GM12892 (cell line): Measurements from ENCODE around the gene NTN1.

Experiments
- DNase-seq: peaks from one replicate; pipeline ENCODE4 v3.0.0; 2011; ENCODE audit not compliant: insufficient read length
- FAIRE-seq: peaks from 2 replicates; lab custom pipeline; 2011; peaks lifted over from hg19 to GRCh38; lab: Jason Lieb, UNC
- POLR2A ChIP-seq: IDR thresholded peaks from 2 replicates; pipeline ENCODE4 v1.6.1; 2011; ENCODE audit warnings: low read depth, low read length, control low read depth
- POLR2AphosphoS5 ChIP-seq: IDR thresholded peaks from 2 replicates; pipeline ENCODE4 v1.6.1; 2011; ENCODE audit warnings: low read depth, low read length, control low read depth
- TAF1 ChIP-seq: IDR thresholded peaks from 2 replicates; pipeline ENCODE4 v1.6.1; 2011; ENCODE audit warnings: low read depth, mild to moderate bottlenecking, control low read depth, low read length, borderline replicate concordance

NTN1 gene

GRCh38 chr17:9121186-9121820 lies 100.0 kb downstream of the NTN1 start:
- DNase-seq (no peak), FAIRE-seq (no peak)
- TF ChIP-seq POLR2AphosphoS5 (no peak), TAF1 (no peak), POLR2A (no peak)

- FAIRE-seq (no peak), DNase-seq (no peak)
- TF ChIP-seq POLR2A = no peak
- TF ChIP-seq TAF1 = no peak
These were observed 102.6 kb downstream of the NTN1 start for GRCh38 chr17:9123594-9124553.

GRCh38 chr17:9124554-9124935 lies 103.2 kb downstream of the NTN1 start:
- FAIRE-seq = no peak

GRCh38 chr17:9125722-9126121 lies 104.4 kb downstream of the NTN1 start:
- FAIRE-seq (no peak), DNase-seq (no peak)
- TF ChIP-seq TAF1 (no peak), POLR2AphosphoS5 (no peak)

More at GRCh38 chr17:9124554-9124935, 103.2 kb downstream of the NTN1 start:
- TF ChIP-seq TAF1 (no peak), POLR2AphosphoS5 (no peak), POLR2A (no peak)
- DNase-seq = no peak

- FAIRE-seq = no peak
- DNase-seq = no peak
- TF ChIP-seq TAF1 (no peak), POLR2A (no peak), POLR2AphosphoS5 (no peak)
These were observed 106.0 kb downstream of the NTN1 start for GRCh38 chr17:9127340-9127739.

- no peak for DNase-seq
- FAIRE-seq = no peak
- TF ChIP-seq POLR2A (no peak), TAF1 (no peak), POLR2AphosphoS5 (no peak)
These were observed 110.1 kb downstream of the NTN1 start for GRCh38 chr17:9131371-9131770.

GRCh38 chr17:9132291-9132690 lies 111.0 kb downstream of the NTN1 start:
- FAIRE-seq = no peak
- DNase-seq = no peak
- TF ChIP-seq TAF1 = no peak

- FAIRE-seq (no peak), DNase-seq (no peak)
- no peak for TF ChIP-seq POLR2A
- TF ChIP-seq POLR2AphosphoS5 = no peak
- no peak for TF ChIP-seq TAF1
These were observed 111.8 kb downstream of the NTN1 start for GRCh38 chr17:9132944-9133610.

- DNase-seq = no peak
- no peak for TF ChIP-seq POLR2AphosphoS5
- no peak for TF ChIP-seq POLR2A
- TF ChIP-seq TAF1 = no peak
- FAIRE-seq = no peak
These were observed 116.9 kb downstream of the NTN1 start for GRCh38 chr17:9138161-9138717.

- no peak for TF ChIP-seq POLR2AphosphoS5
- DNase-seq = no peak
- FAIRE-seq = no peak
These were observed 118.4 kb downstream of the NTN1 start for GRCh38 chr17:9139695-9140094.
